Measurements from ENCODE around the gene SNX3.

DNA sequence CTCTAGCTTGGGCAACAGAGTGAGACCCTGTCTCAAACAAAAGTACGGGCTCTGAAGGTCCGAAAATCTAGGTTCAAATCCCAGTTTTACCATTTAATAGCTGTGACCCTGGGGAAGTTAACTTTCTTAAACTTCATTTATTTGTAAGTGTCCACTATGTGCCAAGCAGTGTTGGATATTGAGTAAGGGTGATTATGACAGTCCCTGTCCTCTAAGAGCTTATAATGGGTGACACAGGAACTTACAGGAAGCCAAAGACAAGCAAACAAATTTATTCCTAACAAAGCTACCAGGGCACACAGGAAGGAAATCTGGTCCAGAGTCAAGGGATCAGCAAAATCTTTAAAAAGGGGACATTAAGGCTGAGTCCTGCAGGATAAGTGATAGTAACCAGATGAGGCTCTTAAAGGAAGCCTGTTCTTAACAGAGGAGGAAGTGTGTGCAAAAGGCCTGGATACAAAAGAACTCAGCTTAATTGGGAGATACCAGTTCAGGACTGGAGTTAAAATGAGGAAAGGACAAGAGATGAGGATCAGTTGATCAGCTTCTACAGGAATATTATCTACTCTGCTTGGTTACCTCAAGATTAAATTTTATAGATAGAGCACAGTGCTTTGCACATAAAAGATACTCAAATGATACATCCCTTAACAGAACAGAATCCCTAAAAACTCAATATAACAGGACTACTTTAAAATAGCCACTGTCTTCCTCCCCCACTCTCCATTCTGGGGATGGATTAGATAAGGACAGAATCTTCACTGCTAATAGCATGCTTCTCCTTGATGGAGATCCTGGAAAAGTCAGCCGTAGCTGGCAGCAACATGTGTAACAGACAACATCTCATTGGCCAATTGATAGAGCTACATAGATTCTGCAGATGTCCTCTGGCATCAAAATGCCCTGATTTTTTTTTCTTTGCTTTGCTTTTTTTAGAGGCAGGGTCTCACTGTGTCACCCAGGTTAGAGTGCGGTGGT is 6.1 kb downstream of the SNX3 start:
- TF ChIP-seq, protein P1, sequence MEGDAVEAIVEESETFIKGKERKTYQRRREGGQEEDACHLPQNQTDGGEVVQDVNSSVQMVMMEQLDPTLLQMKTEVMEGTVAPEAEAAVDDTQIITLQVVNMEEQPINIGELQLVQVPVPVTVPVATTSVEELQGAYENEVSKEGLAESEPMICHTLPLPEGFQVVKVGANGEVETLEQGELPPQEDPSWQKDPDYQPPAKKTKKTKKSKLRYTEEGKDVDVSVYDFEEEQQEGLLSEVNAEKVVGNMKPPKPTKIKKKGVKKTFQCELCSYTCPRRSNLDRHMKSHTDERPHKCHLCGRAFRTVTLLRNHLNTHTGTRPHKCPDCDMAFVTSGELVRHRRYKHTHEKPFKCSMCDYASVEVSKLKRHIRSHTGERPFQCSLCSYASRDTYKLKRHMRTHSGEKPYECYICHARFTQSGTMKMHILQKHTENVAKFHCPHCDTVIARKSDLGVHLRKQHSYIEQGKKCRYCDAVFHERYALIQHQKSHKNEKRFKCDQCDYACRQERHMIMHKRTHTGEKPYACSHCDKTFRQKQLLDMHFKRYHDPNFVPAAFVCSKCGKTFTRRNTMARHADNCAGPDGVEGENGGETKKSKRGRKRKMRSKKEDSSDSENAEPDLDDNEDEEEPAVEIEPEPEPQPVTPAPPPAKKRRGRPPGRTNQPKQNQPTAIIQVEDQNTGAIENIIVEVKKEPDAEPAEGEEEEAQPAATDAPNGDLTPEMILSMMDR (IDR thresholded peaks at IDR 0.05) = no peak
- no peak for TF ChIP-seq POLR2A (IDR thresholded peaks at IDR 0.05)
- TF ChIP-seq POLR2AphosphoS5 (IDR thresholded peaks at IDR 0.05) = no peak

Measured in transverse colon (tissue), 4 donors.